HG03103 (cell line): ENCODE measurements around the gene CD2.
A peak's percentile ranks its signal among the peaks of the same experiment; 100 is the strongest.

Experiments
- ATAC-seq: cut with Tn5 transposase; IDR thresholded peaks from one replicate; pipeline ENCODE4 v1.9.1; 2021; ENCODE audit warnings: low read depth; ENCODE audit not compliant: unreplicated experiment

CD2 gene

GRCh38 chr1:116771997-116772647 lies 17.9 kb downstream of the CD2 start:
- ATAC-seq, result no peak

- no peak for ATAC-seq
These were observed 18.4 kb downstream of the CD2 start for GRCh38 chr1:116772648-116773045.

- ATAC-seq, result no peak
These were observed 21.0 kb downstream of the CD2 start for GRCh38 chr1:116775116-116775752.

GRCh38 chr1:116777831-116778830 lies 23.9 kb downstream of the CD2 start:
- ATAC-seq, result no peak

GRCh38 chr1:116781034-116781433 lies 26.8 kb downstream of the CD2 start:
- ATAC-seq, result no peak

- ATAC-seq, result no peak
These were observed 30.8 kb downstream of the CD2 start for GRCh38 chr1:116785006-116785405.

- ATAC-seq, result no peak
These were observed 31.8 kb downstream of the CD2 start for GRCh38 chr1:116786049-116786448.

GRCh38 chr1:116791727-116792126 lies 37.5 kb downstream of the CD2 start:
- ATAC-seq, result no peak

GRCh38 chr1:116793357-116793935 lies 39.2 kb downstream of the CD2 start:
- no peak for ATAC-seq

- no peak for ATAC-seq
These were observed 40.1 kb downstream of the CD2 start for GRCh38 chr1:116794371-116794770.

GRCh38 chr1:116794804-116795481 lies 40.7 kb downstream of the CD2 start:
- peak; percentile 91 for ATAC-seq

- ATAC-seq, result no peak
These were observed 41.2 kb downstream of the CD2 start for GRCh38 chr1:116795482-116795829.

GRCh38 chr1:116804736-116805135 lies 50.5 kb downstream of the CD2 start:
- no peak for ATAC-seq

- no peak for ATAC-seq
These were observed 51.2 kb downstream of the CD2 start for GRCh38 chr1:116805398-116805797.

- no peak for ATAC-seq
These were observed 52.0 kb downstream of the CD2 start for GRCh38 chr1:116806245-116806644.

GRCh38 chr1:116806671-116807070 lies 52.4 kb downstream of the CD2 start:
- ATAC-seq, result no peak

- ATAC-seq, result no peak
These were observed 53.4 kb downstream of the CD2 start for GRCh38 chr1:116807394-116808199.

- ATAC-seq, result no peak
These were observed 54.1 kb downstream of the CD2 start for GRCh38 chr1:116808200-116808847.

GRCh38 chr1:116808848-116809508 lies 54.7 kb downstream of the CD2 start:
- ATAC-seq, result no peak
